Right cardiac atrium (tissue), 5 donors: ENCODE results near the gene RPTOR. TPM values are rescaled to one million over a fixed set of nuclear protein-coding genes. Genes with fewer than 3 reads are reported as not detected.
A peak's percentile ranks its signal among the peaks of the same experiment; 100 is the strongest.

ENCODE experiments used
- ATAC-seq, 2 donors: fragments of 200-7000 bp; cut with Tn5 transposase; one replicate each; pipeline versions ENCODE4 v1.8.0 to v1.9.1; 2020; ENCODE audit warnings: moderate library complexity in 2 of 2, mild to moderate bottlenecking in 1 of 2
- DNase-seq, 3 donors: peaks; one replicate each; pipeline ENCODE4 v3.0.0-alpha.2; 2020
- H3K27ac ChIP-seq: one replicate; pipeline ENCODE4 v1.5.1; 2013; ENCODE audit warnings: mild to moderate bottlenecking, low read length, control low read depth, moderate library complexity
- H3K27me3 ChIP-seq: one replicate; pipeline ENCODE4 v1.6.1; 2013; ENCODE audit not compliant: control insufficient read depth, insufficient read depth
- H3K4me1 ChIP-seq: one replicate; pipeline ENCODE4 v1.6.1; 2013; ENCODE audit warnings: low read length; ENCODE audit not compliant: control insufficient read depth, insufficient read depth
- H3K4me3 ChIP-seq: one replicate; pipeline ENCODE4 v1.5.1; 2013; ENCODE audit warnings: low read length, control low read depth
- H3K9me3 ChIP-seq: one replicate; pipeline ENCODE4 v1.6.1; 2013; ENCODE audit warnings: low read length; ENCODE audit not compliant: control insufficient read depth
- WGBS: extraction: QIAGEN DNeasy Blood & Tissue Kit; methylation state at CpG from one replicate; pipeline ENCODE4 v1.1.7; 2013; 5-methylcytosine and 5-hydroxymethylcytosine counted together
- intact Hi-C, 4 donors: fragments of 100-400 bp; cut with DNase I; formaldehyde crosslinking; loops; one replicate each; pipeline versions ENCODE4 v1.11.0 to v1.14.0; 2022 to 2023
- long read RNA-seq, 4 donors: library from polyadenylated mRNA; unstranded; transcript quantifications; one replicate each; pipeline ENCODE4 v2.0.0, GENCODE V29; 2020 to 2021
- polyA plus RNA-seq: library from polyadenylated mRNA; stranded (reverse); fragments of 200-250 nt; gene quantifications from one replicate; pipeline ENCODE4 v1.2.3, GENCODE V29; 2013
- total RNA-seq, 4 donors: library from RNA; stranded (reverse); fragmentation: NEBNext Ultra II Directional; extraction: Animal tissue kit (Norgen Biotek cat#: 25700); gene quantifications; one replicate each; pipeline ENCODE4 v1.2.1, GENCODE V29; 2021
- donor health status: healthy with polysubstance abuse.
- donor health status: DM: no; HTN: yes; CAD: no.
- donor health status: DM: no; HTN: no; CAD: no.
- donor health status: DM: no; HTN: yes; CAD: no; lungs with severe emphysema.
- donor health status: DM: yes; HTN: yes; CAD: no.

The RPTOR gene
- total RNA-seq (10 to 100 TPM; 25.0 to 27.0 (median 26.1) TPM), polyA plus RNA-seq (15.2 TPM)
- long read RNA-seq, donor 1, partial matches to known transcripts: 25 of 35 reads
- long read RNA-seq, donor 1, other reads (novel, unspliced or antisense): 8 of 35 reads
- long read RNA-seq, donor 2, partial matches to known transcripts: 13 of 14 reads
- long read RNA-seq, donor 2, other reads (novel, unspliced or antisense): 1 of 14 reads
- long read RNA-seq, donor 3, partial matches to known transcripts: 25 of 40 reads
- long read RNA-seq, donor 3, other reads (novel, unspliced or antisense): 15 of 40 reads
- long read RNA-seq, donor 4, partial matches to known transcripts: 11 of 20 reads
- long read RNA-seq, donor 4, other reads (novel, unspliced or antisense): 9 of 20 reads

DNA sequence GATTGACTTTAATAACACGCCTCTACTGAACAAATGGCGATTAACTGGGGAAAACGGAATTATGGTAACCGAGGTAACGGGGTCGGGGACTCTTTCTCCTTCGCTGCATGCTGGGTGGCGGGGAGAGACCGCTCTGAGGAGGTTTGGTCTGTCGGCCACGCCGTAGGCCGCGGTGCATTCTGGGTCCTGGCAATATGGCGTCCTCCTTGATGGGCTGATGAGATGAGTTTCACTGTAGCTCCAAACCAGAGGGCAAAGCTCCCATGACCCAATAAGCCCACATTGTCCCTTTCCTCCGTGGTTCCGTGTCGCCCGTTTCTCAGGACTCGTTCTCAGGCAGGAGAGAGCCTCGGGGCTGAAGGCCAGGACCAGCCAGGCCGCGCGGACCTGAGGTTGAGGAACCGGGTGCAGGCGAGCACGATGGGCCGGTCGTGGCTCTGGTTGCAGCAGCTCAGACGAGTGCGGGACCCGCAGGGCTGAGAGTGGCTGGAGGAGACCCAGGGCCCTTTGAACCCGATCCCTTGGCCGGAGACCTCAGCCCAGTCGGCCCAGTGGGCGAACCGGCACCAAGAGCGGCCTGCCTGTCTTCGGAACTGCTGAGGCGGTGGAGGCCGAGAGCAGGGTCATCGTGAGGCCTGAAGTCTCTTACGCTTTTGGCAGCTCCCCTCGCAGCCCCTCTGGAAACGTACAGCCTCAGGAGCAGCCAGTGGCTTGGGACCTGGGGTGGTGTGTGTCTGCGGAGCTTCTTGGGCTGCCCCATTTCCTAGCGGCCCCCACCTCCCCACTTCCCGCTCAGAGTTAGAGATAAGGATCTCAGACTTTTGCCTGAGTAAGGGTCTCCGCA, at the start of gene RPTOR:
TSS of gene RPTOR (plus strand) at position 184 of the 844 bp plus-strand sequence. CDS start 792 bp downstream, outside the sequence.
- H3K27me3 ChIP-seq: no peaks in the 10 kb centered on the region
- intact Hi-C loops: no loop called here
- peak within 1 kb of the TSS; percentile 69 for H3K27ac ChIP-seq
- peak within 1 kb of the TSS; percentile 72 for H3K4me3 ChIP-seq
- peaks cover 4% of the 10 kb centered on the region for H3K4me1 ChIP-seq
- under 1% methylated on average over 49 of the region's 49 CpGs for WGBS
- ATAC-seq (peak; percentile 98 to 99), DNase-seq (peak; percentile 91 to 95 (median 95))
- H3K9me3 ChIP-seq: no peaks in the 10 kb centered on the region

DNA sequence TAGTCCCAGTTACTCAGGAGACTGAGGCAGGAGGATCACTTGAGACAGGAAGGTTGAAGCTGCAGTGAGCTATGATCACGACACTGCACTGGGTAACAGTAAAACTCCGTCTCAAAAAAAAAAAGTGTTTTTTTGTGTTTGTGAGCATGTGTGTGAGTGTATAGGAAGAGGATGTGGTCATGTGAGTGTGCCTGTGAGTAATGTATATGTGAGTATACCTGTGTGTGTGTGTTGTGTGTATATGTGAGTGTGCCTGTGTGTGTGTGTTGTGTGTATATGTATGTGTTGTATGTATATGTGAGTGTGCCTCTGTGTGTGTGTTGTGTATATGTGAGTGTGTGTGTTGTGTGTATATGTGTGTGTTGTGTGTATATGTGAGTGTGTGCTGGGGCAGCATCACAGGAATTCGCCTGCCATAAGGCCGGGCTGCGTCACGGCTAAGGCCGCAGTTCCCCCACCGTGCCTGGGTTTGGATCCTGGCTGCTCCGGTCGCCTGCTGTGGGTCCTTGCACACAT, 46.9 kb upstream of the RPTOR start:
- no peaks in the 10 kb centered on the region for H3K27me3 ChIP-seq
- DNase-seq (no peak), ATAC-seq (no peak)
- 52% methylated on average over 10 of the region's 10 CpGs for WGBS
- H3K27ac ChIP-seq: no peak overlapping the region
- intact Hi-C loops: no loop called here
- H3K9me3 ChIP-seq: no peaks in the 10 kb centered on the region
- H3K4me3 ChIP-seq: no peak overlapping the region
- no peaks in the 10 kb centered on the region for H3K4me1 ChIP-seq

DNA sequence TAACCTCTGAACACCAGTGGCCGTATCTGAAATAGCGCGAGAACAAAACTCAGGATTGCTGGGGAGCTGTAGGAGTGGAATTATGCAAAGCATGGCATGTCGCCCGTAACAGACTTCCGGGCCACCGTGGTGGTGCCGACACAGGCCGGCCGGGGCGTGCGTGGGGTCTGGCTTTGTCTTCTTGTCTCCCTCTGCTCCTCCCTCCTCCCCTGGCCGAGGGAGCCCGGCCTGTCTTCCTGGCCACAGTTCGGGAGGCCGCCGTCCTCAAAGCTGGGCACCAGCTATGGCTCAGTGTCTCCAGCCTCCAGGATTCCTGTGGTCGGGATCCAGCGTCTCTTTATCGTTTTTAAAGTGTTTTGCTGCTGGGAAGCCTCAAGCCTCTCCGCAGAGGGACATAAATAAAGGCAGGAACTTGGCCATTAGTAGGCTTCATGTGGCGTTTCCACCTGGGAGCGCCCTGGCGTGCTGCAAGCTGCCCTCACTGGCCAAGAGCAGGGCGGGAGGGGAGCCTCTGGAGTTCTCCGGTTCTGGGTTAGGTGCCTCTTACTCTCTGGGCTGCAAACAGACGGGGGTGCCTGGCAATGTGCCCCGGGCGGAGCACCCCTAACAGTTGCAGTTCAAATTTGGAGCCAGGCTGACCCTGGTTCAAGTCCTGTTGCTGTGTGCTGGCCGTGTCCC, 46.3 kb upstream of the RPTOR start:
- 34% methylated on average over 30 of the region's 30 CpGs for WGBS
- intact Hi-C loops: no loop called here
- ATAC-seq (peak; percentile 42 to 53), DNase-seq (peak in 2 of 3 donors; percentile 45 to 82)
- no peak overlapping the region for H3K27ac ChIP-seq
- H3K4me3 ChIP-seq: no peak overlapping the region
- no peaks in the 10 kb centered on the region for H3K27me3 ChIP-seq
- no peaks in the 10 kb centered on the region for H3K4me1 ChIP-seq
- no peaks in the 10 kb centered on the region for H3K9me3 ChIP-seq

DNA sequence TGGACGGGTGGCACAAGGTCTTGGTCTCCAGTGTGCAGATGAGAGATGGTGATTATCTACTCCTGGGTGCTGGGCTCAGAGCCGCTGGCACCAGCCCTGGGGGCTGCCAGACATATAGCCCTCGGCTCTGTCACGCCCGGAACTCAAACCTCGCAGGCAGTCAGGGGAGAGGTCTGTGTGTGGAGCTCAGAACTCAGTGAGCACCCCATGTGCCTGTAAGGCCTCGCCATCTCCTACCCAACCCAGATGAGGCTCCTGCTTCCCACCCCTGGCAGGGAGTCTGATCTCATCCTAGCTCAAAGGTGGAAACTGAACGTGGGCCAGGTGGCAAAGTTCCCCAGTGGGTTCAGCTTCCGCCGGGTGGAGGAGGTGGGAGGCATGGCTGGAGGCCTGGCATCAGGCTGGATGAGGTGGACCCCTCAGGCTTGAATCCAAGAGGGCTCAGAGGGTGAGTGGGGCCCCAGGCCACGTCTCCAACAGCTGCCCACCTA, 45.7 kb upstream of the RPTOR start:
- 80% methylated on average over 11 of the region's 11 CpGs for WGBS

DNA sequence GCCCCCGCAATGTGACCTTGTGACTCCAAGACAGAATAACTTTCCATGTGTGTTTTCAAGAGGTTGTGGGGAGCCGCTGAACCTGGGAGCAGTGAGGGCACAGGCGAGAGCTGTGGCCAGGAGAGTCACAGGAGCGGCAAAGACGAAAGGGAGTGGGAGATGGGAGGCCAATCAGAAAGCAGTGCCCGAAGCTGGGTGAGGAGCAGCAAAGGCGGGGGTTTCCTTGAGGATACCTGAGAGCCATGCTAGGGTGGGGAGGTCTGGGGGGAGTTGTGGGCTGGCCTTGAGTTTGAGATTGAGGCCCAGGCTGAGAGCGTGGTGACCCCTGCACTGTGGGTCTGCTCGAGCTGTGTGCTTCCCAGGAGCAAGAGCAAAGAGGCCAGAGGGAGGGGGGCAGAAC, 45.1 kb upstream of the RPTOR start:
- H3K4me3 ChIP-seq: no peak overlapping the region
- no peaks in the 10 kb centered on the region for H3K9me3 ChIP-seq
- no peaks in the 10 kb centered on the region for H3K27me3 ChIP-seq
- no peak overlapping the region for H3K27ac ChIP-seq
- H3K4me1 ChIP-seq: no peaks in the 10 kb centered on the region
- WGBS: 74% methylated on average over 9 of the region's 9 CpGs
- no peak for DNase-seq
- no peak for ATAC-seq
- intact Hi-C loops: no loop called here

More for the DNA sequence above, 45.7 kb upstream of the RPTOR start:
- Histone ChIP-seq H3K27ac (no peak overlapping the region), H3K4me3 (no peak overlapping the region), H3K4me1 (no peaks in the 10 kb centered on the region), H3K9me3 (no peaks in the 10 kb centered on the region), H3K27me3 (no peaks in the 10 kb centered on the region)
- DNase-seq (no peak), ATAC-seq (peak in 1 of 2 donors; percentile 17)
- intact Hi-C loops: no loop called here

DNA sequence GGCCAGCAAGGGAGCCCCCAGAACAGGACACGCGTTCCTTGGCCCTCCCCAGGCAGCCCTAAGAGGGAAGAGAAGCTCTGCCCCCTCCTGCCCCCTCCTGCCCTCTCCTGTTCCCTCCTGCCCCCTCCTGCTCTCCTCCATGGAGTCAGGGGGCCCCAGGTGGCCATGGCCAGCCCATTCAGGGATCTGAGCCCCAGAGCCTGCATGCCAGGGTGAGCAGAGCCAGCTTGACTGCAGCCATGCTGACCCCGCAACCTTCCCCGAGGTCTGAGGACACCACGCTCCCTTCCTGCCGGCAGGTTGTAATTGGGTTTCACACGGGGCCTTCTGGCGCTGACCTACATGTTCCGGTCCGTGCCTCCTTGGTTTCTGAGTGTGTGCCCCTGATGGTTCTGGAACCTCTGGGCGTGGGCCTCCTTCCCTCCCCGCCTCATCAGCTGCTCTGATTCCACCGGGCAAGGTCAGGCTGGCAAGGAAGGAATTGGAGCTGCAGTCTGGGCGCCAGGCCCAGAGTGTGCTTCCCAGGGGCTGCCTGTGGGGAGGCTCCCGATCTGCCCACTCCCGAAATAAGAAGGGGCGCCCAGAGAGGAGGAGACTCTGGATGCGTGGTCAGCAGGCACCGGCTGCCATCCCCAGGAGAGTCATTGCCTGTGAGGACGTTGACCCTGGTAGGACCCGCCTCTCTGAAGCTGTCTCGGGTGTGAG, 44.5 kb upstream of the RPTOR start:
- ATAC-seq (no peak), DNase-seq (no peak)
- WGBS: 65% methylated on average over 22 of the region's 22 CpGs
- Histone ChIP-seq H3K4me1 (no peaks in the 10 kb centered on the region), H3K27me3 (no peaks in the 10 kb centered on the region), H3K9me3 (no peaks in the 10 kb centered on the region), H3K4me3 (no peak overlapping the region), H3K27ac (no peak overlapping the region)
- intact Hi-C loops: no loop called here

- DNase-seq (no peak), ATAC-seq (no peak)
- intact Hi-C loops: no loop called here
- H3K27ac ChIP-seq: no peak overlapping the region
- no peaks in the 10 kb centered on the region for H3K27me3 ChIP-seq
- WGBS: 66% methylated on average over 24 of the region's 24 CpGs
- no peak overlapping the region for H3K4me3 ChIP-seq
- no peaks in the 10 kb centered on the region for H3K4me1 ChIP-seq
- no peaks in the 10 kb centered on the region for H3K9me3 ChIP-seq
These were observed 42.7 kb upstream of the RPTOR start for GRCh38 chr17:80501741-80502577.

DNA sequence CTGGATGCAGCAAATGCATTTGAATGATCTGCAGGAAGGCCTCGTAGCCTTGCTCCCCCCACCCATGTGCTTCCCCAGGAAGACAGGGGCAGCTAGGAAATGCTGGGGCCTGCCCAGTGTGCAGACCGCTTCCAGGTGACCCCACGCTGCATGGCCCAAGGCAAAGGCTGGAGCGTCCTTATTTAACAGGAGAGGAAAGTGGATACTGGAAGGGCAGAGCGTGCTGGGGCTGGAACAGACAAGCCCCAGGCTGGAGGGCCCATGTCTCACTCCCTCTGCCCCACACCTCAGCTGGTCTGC, 42.1 kb upstream of the RPTOR start:
- intact Hi-C loops: no loop called here
- Histone ChIP-seq H3K4me3 (no peak overlapping the region), H3K27ac (no peak overlapping the region), H3K9me3 (no peaks in the 10 kb centered on the region), H3K27me3 (no peaks in the 10 kb centered on the region), H3K4me1 (no peaks in the 10 kb centered on the region)
- no peak for ATAC-seq
- no peak for DNase-seq
- 75% methylated on average over 5 of the region's 5 CpGs for WGBS

DNA sequence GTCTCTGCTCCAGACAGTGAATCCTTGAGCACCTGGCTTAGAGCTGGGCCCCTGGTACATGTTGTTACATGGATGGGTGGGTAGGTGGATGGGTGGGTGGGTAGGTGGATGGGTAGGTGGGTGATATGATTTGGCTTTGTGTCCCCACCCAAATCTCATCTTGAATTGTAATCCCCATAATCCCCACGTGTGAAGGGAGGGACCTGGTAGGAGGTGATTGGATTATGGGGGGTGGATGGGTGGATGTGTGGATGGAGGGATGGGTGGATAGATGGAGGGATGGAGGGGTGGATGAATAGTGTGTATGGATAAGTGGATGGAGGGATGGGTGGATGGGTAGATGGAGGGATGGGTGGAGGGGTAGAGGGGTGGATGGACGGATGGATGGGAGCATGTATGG, 41.6 kb upstream of the RPTOR start:
- intact Hi-C loops: no loop called here
- Histone ChIP-seq H3K4me3 (no peak overlapping the region), H3K27ac (no peak overlapping the region), H3K9me3 (no peaks in the 10 kb centered on the region), H3K4me1 (no peaks in the 10 kb centered on the region), H3K27me3 (no peaks in the 10 kb centered on the region)
- DNase-seq (no peak), ATAC-seq (no peak)
- 69% methylated on average over 2 of the region's 2 CpGs for WGBS

DNA sequence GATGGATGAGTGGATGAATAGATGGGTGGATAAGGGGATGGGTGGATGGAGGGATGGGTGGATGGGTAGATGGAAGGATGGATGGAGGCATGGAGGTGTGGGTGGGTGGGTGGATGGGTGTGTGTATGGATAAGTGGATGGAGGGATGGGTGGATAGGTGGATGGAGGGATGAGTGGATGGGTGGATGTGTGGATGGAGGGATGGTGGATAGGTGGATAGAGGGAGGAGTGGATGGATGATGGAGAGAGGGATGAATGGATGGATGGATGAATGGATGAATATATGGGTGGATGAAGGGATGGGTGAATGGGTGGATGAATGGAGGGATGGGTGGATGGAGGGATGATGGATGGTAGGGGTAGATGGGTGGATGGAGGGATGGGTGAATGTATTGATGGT, 40.7 kb upstream of the RPTOR start:
- Histone ChIP-seq H3K27ac (no peak overlapping the region), H3K4me3 (no peak overlapping the region), H3K4me1 (no peaks in the 10 kb centered on the region), H3K9me3 (no peaks in the 10 kb centered on the region), H3K27me3 (no peaks in the 10 kb centered on the region)
- no peak for DNase-seq
- intact Hi-C loops: no loop called here
- no peak for ATAC-seq
